ENCODE results near the gene PLA2G12A.

Gene PLA2G12A

GRCh38 chr4:109699553-109700225 lies 30.2 kb downstream of the PLA2G12A start:
- H2BK120ac ChIP-seq (ENCODE audit: low read depth, low read length): no peak overlapping the region
- no peak overlapping the region for H2AK5ac ChIP-seq (ENCODE audit: low read length)
- H3K4me3 ChIP-seq (ENCODE audit: low read length): no peak overlapping the region
- no peak overlapping the region for H2BK15ac ChIP-seq (replicated peaks; ENCODE audit: low read depth)
- no peak overlapping the region for H3K23ac ChIP-seq (ENCODE audit: low read length)
- peaks cover 4% of the 10 kb centered on the region for H3K79me1 ChIP-seq (ENCODE audit: low read length)
- no peaks in the 10 kb centered on the region for H3K4me1 ChIP-seq (ENCODE audit: control insufficient read depth, low read depth, low read length)
- no peak overlapping the region for H3K4ac ChIP-seq (ENCODE audit: low read depth, low read length)
- WGBS (ENCODE audit: extremely low coverage, insufficient coverage, low lambda C conversion rate): no CpG with 5 or more reads among the region's 8 CpGs
- H4K5ac ChIP-seq (ENCODE audit: low read length): no peak overlapping the region
- H3K27ac ChIP-seq (ENCODE audit: low read depth, low read length): no peak overlapping the region
- peak; percentile 19 for DNase-seq
- no peaks in the 10 kb centered on the region for H3K27me3 ChIP-seq (ENCODE audit: insufficient read depth, low read length, poor library complexity)
- no peak overlapping the region for H2BK5ac ChIP-seq (ENCODE audit: low read length)
- H3K79me2 ChIP-seq (ENCODE audit: control insufficient read depth, insufficient read depth, low read length): no peaks in the 10 kb centered on the region
- no peaks in the 10 kb centered on the region for H3K36me3 ChIP-seq (ENCODE audit: control insufficient read depth, insufficient read depth, low read length)
- no peak overlapping the region for H3K4me2 ChIP-seq (ENCODE audit: low read length)
- no peak overlapping the region for H3K56ac ChIP-seq (ENCODE audit: low read length)
- H3K9ac ChIP-seq (ENCODE audit: low read length): no peak overlapping the region
- no peak overlapping the region for H3K18ac ChIP-seq (ENCODE audit: low read length)
- no peak overlapping the region for H4K8ac ChIP-seq (ENCODE audit: low read depth, low read length)

- Histone ChIP-seq H4K5ac (ENCODE audit: low read length) (no peak overlapping the region), H4K8ac (ENCODE audit: low read depth, low read length) (no peak overlapping the region), H3K23ac (ENCODE audit: low read length) (no peak overlapping the region), H2BK5ac (ENCODE audit: low read length) (no peak overlapping the region), H3K4me3 (ENCODE audit: low read length) (no peak overlapping the region), H3K79me2 (ENCODE audit: control insufficient read depth, insufficient read depth, low read length) (no peaks in the 10 kb centered on the region), H3K4me2 (ENCODE audit: low read length) (no peak overlapping the region), H2AK5ac (ENCODE audit: low read length) (no peak overlapping the region), H3K4me1 (ENCODE audit: control insufficient read depth, low read depth, low read length) (no peaks in the 10 kb centered on the region), H2BK15ac (replicated peaks; ENCODE audit: low read depth) (no peak overlapping the region), H3K18ac (ENCODE audit: low read length) (no peak overlapping the region), H3K4ac (ENCODE audit: low read depth, low read length) (no peak overlapping the region), H3K27me3 (ENCODE audit: insufficient read depth, low read length, poor library complexity) (no peaks in the 10 kb centered on the region), H3K36me3 (ENCODE audit: control insufficient read depth, insufficient read depth, low read length) (no peaks in the 10 kb centered on the region), H2BK120ac (ENCODE audit: low read depth, low read length) (no peak overlapping the region), H3K56ac (ENCODE audit: low read length) (no peak overlapping the region), H3K9ac (ENCODE audit: low read length) (no peak overlapping the region), H3K79me1 (ENCODE audit: low read length) (peaks cover 4% of the 10 kb centered on the region), H3K27ac (ENCODE audit: low read depth, low read length) (no peak overlapping the region)
- WGBS (ENCODE audit: extremely low coverage, insufficient coverage, low lambda C conversion rate): no CpG with 5 or more reads among the region's 1 CpG
- DNase-seq: no peak
Observed at GRCh38 chr4:109698656-109699055, 31.2 kb downstream of the PLA2G12A start.

GRCh38 chr4:109691411-109691920 lies 38.4 kb downstream of the PLA2G12A start:
- H3K56ac ChIP-seq (ENCODE audit: low read length): no peak overlapping the region
- no peak overlapping the region for H4K5ac ChIP-seq (ENCODE audit: low read length)
- no peak overlapping the region for H3K4me3 ChIP-seq (ENCODE audit: low read length)
- no peaks in the 10 kb centered on the region for H3K4me1 ChIP-seq (ENCODE audit: control insufficient read depth, low read depth, low read length)
- H3K4ac ChIP-seq (ENCODE audit: low read depth, low read length): no peak overlapping the region
- H4K8ac ChIP-seq (ENCODE audit: low read depth, low read length): no peak overlapping the region
- no peak overlapping the region for H3K4me2 ChIP-seq (ENCODE audit: low read length)
- no peak overlapping the region for H3K9ac ChIP-seq (ENCODE audit: low read length)
- H3K27me3 ChIP-seq (ENCODE audit: insufficient read depth, low read length, poor library complexity): no peaks in the 10 kb centered on the region
- H2BK120ac ChIP-seq (ENCODE audit: low read depth, low read length): no peak overlapping the region
- no peak overlapping the region for H3K18ac ChIP-seq (ENCODE audit: low read length)
- no peaks in the 10 kb centered on the region for H3K79me2 ChIP-seq (ENCODE audit: control insufficient read depth, insufficient read depth, low read length)
- H3K79me1 ChIP-seq (ENCODE audit: low read length): no peaks in the 10 kb centered on the region
- H3K23ac ChIP-seq (ENCODE audit: low read length): no peak overlapping the region
- WGBS (ENCODE audit: extremely low coverage, insufficient coverage, low lambda C conversion rate): no CpG with 5 or more reads among the region's 1 CpG
- DNase-seq: no peak
- H3K27ac ChIP-seq (ENCODE audit: low read depth, low read length): no peak overlapping the region
- H2BK15ac ChIP-seq (replicated peaks; ENCODE audit: low read depth): no peak overlapping the region
- H2BK5ac ChIP-seq (ENCODE audit: low read length): no peak overlapping the region
- H2AK5ac ChIP-seq (ENCODE audit: low read length): no peak overlapping the region
- H3K36me3 ChIP-seq (ENCODE audit: control insufficient read depth, insufficient read depth, low read length): peaks cover 3% of the 10 kb centered on the region

GRCh38 chr4:109690690-109691410 lies 39.0 kb downstream of the PLA2G12A start:
- Histone ChIP-seq H2BK5ac (ENCODE audit: low read length) (no peak overlapping the region), H3K27me3 (ENCODE audit: insufficient read depth, low read length, poor library complexity) (no peaks in the 10 kb centered on the region), H3K18ac (ENCODE audit: low read length) (no peak overlapping the region), H2BK15ac (replicated peaks; ENCODE audit: low read depth) (no peak overlapping the region), H3K4me2 (ENCODE audit: low read length) (no peak overlapping the region), H2AK5ac (ENCODE audit: low read length) (no peak overlapping the region), H3K4ac (ENCODE audit: low read depth, low read length) (no peak overlapping the region), H3K9ac (ENCODE audit: low read length) (no peak overlapping the region), H4K5ac (ENCODE audit: low read length) (no peak overlapping the region), H4K8ac (ENCODE audit: low read depth, low read length) (no peak overlapping the region), H3K36me3 (ENCODE audit: control insufficient read depth, insufficient read depth, low read length) (peaks cover 3% of the 10 kb centered on the region), H3K79me1 (ENCODE audit: low read length) (no peaks in the 10 kb centered on the region), H2BK120ac (ENCODE audit: low read depth, low read length) (no peak overlapping the region), H3K56ac (ENCODE audit: low read length) (no peak overlapping the region), H3K79me2 (ENCODE audit: control insufficient read depth, insufficient read depth, low read length) (no peaks in the 10 kb centered on the region), H3K27ac (ENCODE audit: low read depth, low read length) (no peak overlapping the region), H3K23ac (ENCODE audit: low read length) (no peak overlapping the region), H3K4me3 (ENCODE audit: low read length) (no peak overlapping the region), H3K4me1 (ENCODE audit: control insufficient read depth, low read depth, low read length) (no peaks in the 10 kb centered on the region)
- no CpG with 5 or more reads among the region's 6 CpGs for WGBS (ENCODE audit: extremely low coverage, insufficient coverage, low lambda C conversion rate)
- DNase-seq: no peak

GRCh38 chr4:109684727-109685126 lies 45.1 kb downstream of the PLA2G12A start:
- Histone ChIP-seq H3K79me1 (ENCODE audit: low read length) (no peaks in the 10 kb centered on the region), H2AK5ac (ENCODE audit: low read length) (no peak overlapping the region), H4K5ac (ENCODE audit: low read length) (no peak overlapping the region), H2BK120ac (ENCODE audit: low read depth, low read length) (no peak overlapping the region), H3K56ac (ENCODE audit: low read length) (no peak overlapping the region), H3K79me2 (ENCODE audit: control insufficient read depth, insufficient read depth, low read length) (no peaks in the 10 kb centered on the region), H3K4me1 (ENCODE audit: control insufficient read depth, low read depth, low read length) (peaks cover 2% of the 10 kb centered on the region), H4K8ac (ENCODE audit: low read depth, low read length) (no peak overlapping the region), H2BK15ac (replicated peaks; ENCODE audit: low read depth) (no peak overlapping the region), H3K27ac (ENCODE audit: low read depth, low read length) (no peak overlapping the region), H3K4ac (ENCODE audit: low read depth, low read length) (no peak overlapping the region), H3K4me3 (ENCODE audit: low read length) (no peak overlapping the region), H3K27me3 (ENCODE audit: insufficient read depth, low read length, poor library complexity) (no peaks in the 10 kb centered on the region), H3K9ac (ENCODE audit: low read length) (no peak overlapping the region), H3K4me2 (ENCODE audit: low read length) (no peak overlapping the region), H2BK5ac (ENCODE audit: low read length) (no peak overlapping the region), H3K23ac (ENCODE audit: low read length) (no peak overlapping the region), H3K36me3 (ENCODE audit: control insufficient read depth, insufficient read depth, low read length) (no peaks in the 10 kb centered on the region), H3K18ac (ENCODE audit: low read length) (no peak overlapping the region)
- no peak for DNase-seq

Data from mesendoderm (in vitro differentiated cells).